Measurements from ENCODE around the gene NELFB.

Gene NELFB

GRCh38 chr9:137319011-137319738, 64.0 kb downstream of the NELFB start:
- DNase-seq (ENCODE audit: extremely low read depth, insufficient read length) = peak; percentile 6
- no peak for TF ChIP-seq CTCF (IDR thresholded peaks at IDR 0.05; ENCODE audit: insufficient read depth, low read length, poor library complexity, severe bottlenecking)
- Histone ChIP-seq H3K4me3 (replicated peaks; ENCODE audit: low read depth, low read length) (no peak overlapping the region), H3K27me3 (replicated peaks; ENCODE audit: control insufficient read depth, insufficient read depth, low read length) (no peaks in the 10 kb centered on the region), H3K36me3 (ENCODE audit: control insufficient read depth, insufficient read depth, low read length) (no peaks in the 10 kb centered on the region)

GRCh38 chr9:137319739-137320551, 64.8 kb downstream of the NELFB start:
- Histone ChIP-seq H3K27me3 (replicated peaks; ENCODE audit: control insufficient read depth, insufficient read depth, low read length) (no peaks in the 10 kb centered on the region), H3K4me3 (replicated peaks; ENCODE audit: low read depth, low read length) (no peak overlapping the region), H3K36me3 (ENCODE audit: control insufficient read depth, insufficient read depth, low read length) (no peaks in the 10 kb centered on the region)
- no peak for TF ChIP-seq CTCF (IDR thresholded peaks at IDR 0.05; ENCODE audit: insufficient read depth, low read length, poor library complexity, severe bottlenecking)
- DNase-seq (ENCODE audit: extremely low read depth, insufficient read length) = peak; percentile 12

- Histone ChIP-seq H3K36me3 (ENCODE audit: control insufficient read depth, insufficient read depth, low read length) (no peaks in the 10 kb centered on the region), H3K4me3 (replicated peaks; ENCODE audit: low read depth, low read length) (no peak overlapping the region), H3K27me3 (replicated peaks; ENCODE audit: control insufficient read depth, insufficient read depth, low read length) (no peaks in the 10 kb centered on the region)
- TF ChIP-seq CTCF (IDR thresholded peaks at IDR 0.05; ENCODE audit: insufficient read depth, low read length, poor library complexity, severe bottlenecking) = no peak
- DNase-seq (ENCODE audit: extremely low read depth, insufficient read length) = peak; percentile 42
These were observed 65.6 kb downstream of the NELFB start for GRCh38 chr9:137320555-137321384.

- DNase-seq (ENCODE audit: extremely low read depth, insufficient read length) = peak; percentile 18
- no peaks in the 10 kb centered on the region for H3K27me3 ChIP-seq (replicated peaks; ENCODE audit: control insufficient read depth, insufficient read depth, low read length)
- H3K36me3 ChIP-seq (ENCODE audit: control insufficient read depth, insufficient read depth, low read length) = no peaks in the 10 kb centered on the region
- no peak overlapping the region for H3K4me3 ChIP-seq (replicated peaks; ENCODE audit: low read depth, low read length)
- TF ChIP-seq CTCF (IDR thresholded peaks at IDR 0.05; ENCODE audit: insufficient read depth, low read length, poor library complexity, severe bottlenecking) = no peak
These were observed 66.7 kb downstream of the NELFB start for GRCh38 chr9:137321726-137322361.
